Measurements from ENCODE around the gene OSBPL10.

DNA sequence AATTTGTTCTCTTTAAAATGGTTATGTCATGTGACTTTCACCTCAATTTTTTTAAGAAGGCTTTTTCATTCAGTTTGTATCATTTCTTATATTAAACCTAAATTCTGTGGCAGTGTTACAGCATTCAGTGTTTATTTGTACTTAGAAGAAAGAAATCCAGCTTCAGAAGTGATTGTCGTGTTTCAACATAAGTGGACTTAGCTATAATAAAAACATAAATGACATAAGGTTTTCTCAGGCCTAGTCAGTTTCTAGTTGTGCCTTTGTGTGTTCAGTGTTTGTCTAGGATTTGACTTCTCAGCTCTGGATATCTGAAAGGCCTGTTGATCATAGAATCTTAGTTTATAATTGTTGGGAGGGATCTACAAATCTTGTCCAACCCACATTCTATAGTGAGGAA is 367.9 kb downstream of the OSBPL10 start:
- TF ChIP-seq, protein P1, sequence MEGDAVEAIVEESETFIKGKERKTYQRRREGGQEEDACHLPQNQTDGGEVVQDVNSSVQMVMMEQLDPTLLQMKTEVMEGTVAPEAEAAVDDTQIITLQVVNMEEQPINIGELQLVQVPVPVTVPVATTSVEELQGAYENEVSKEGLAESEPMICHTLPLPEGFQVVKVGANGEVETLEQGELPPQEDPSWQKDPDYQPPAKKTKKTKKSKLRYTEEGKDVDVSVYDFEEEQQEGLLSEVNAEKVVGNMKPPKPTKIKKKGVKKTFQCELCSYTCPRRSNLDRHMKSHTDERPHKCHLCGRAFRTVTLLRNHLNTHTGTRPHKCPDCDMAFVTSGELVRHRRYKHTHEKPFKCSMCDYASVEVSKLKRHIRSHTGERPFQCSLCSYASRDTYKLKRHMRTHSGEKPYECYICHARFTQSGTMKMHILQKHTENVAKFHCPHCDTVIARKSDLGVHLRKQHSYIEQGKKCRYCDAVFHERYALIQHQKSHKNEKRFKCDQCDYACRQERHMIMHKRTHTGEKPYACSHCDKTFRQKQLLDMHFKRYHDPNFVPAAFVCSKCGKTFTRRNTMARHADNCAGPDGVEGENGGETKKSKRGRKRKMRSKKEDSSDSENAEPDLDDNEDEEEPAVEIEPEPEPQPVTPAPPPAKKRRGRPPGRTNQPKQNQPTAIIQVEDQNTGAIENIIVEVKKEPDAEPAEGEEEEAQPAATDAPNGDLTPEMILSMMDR (IDR thresholded peaks at IDR 0.05) = no peak
- no peak for TF ChIP-seq POLR2A (IDR thresholded peaks at IDR 0.05)
- no peak for TF ChIP-seq EP300 (IDR thresholded peaks at IDR 0.05)

All from ovary (tissue), 3 donors.